22Rv1 (cell line): ENCODE results near the gene CYP1B1.

ENCODE experiments used
- H3K27ac ChIP-seq: fragments of 450-650 bp; 2 replicates; pipeline ENCODE4 v1.5.1; 2017
- CTCF ChIP-seq: fragments of 450-650 bp; IDR thresholded peaks from 2 replicates; pipeline ENCODE4 v1.5.1; 2017; ENCODE audit warnings: mild to moderate bottlenecking
- ZFX ChIP-seq: fragments of 450-650 bp; IDR thresholded peaks from 2 replicates; pipeline ENCODE4 v1.6.1; 2017; ENCODE audit warnings: antibody characterized with exemption, borderline replicate concordance

CYP1B1 gene

GRCh38 chr2:38070438-38070837 lies 5.5 kb downstream of the CYP1B1 start:
- H3K27ac ChIP-seq: no peak overlapping the region
- TF ChIP-seq CTCF (no peak), ZFX (no peak)

- H3K27ac ChIP-seq: no peak overlapping the region
- no peak for TF ChIP-seq ZFX
- TF ChIP-seq CTCF: no peak
Observed at GRCh38 chr2:38068234-38068633, 7.7 kb downstream of the CYP1B1 start.

- H3K27ac ChIP-seq: no peak overlapping the region
- no peak for TF ChIP-seq ZFX
- TF ChIP-seq CTCF: no peak
Observed at GRCh38 chr2:38066421-38067115, 9.4 kb downstream of the CYP1B1 start.

GRCh38 chr2:38065502-38066135 lies 10.3 kb downstream of the CYP1B1 start:
- H3K27ac ChIP-seq: no peak overlapping the region
- no peak for TF ChIP-seq CTCF
- TF ChIP-seq ZFX: no peak

- no peak overlapping the region for H3K27ac ChIP-seq
- TF ChIP-seq CTCF (no peak), ZFX (no peak)
Observed at GRCh38 chr2:38064801-38065501, 11.0 kb downstream of the CYP1B1 start.

- no peak for TF ChIP-seq CTCF
- TF ChIP-seq ZFX: no peak
- no peak overlapping the region for H3K27ac ChIP-seq
Observed at GRCh38 chr2:38060236-38061018, 15.5 kb downstream of the CYP1B1 start.
